Measurements from ENCODE around the gene SCEL. TPM values are rescaled to one million over a fixed set of nuclear protein-coding genes. Genes with fewer than 3 reads are reported as not detected.

SCEL gene
- total RNA-seq, 1 donor from 2014 or later: not detected

GRCh38 chr13:77693449-77693940 is 158.0 kb downstream of the SCEL start:
- H3K4me1 Mint-ChIP-seq (ENCODE audit: unreplicated experiment): no peaks in the 10 kb centered on the region
- no peaks in the 10 kb centered on the region for H3K27me3 Mint-ChIP-seq (ENCODE audit: unreplicated experiment)
- no peaks in the 10 kb centered on the region for H3K9me3 Mint-ChIP-seq (ENCODE audit: unreplicated experiment)
- no peak for TF ChIP-seq CTCF (IDR thresholded peaks at IDR 0.05; ENCODE audit: unreplicated experiment)
- DNase-seq (ENCODE audit: low spot score): no peak
- H3K36me3 Mint-ChIP-seq (ENCODE audit: low read depth, unreplicated experiment): no peaks in the 10 kb centered on the region
- H3K4me3 Mint-ChIP-seq (ENCODE audit: unreplicated experiment): no peak overlapping the region
- H3K27ac Mint-ChIP-seq (ENCODE audit: unreplicated experiment): no peak overlapping the region

Other genes starting within 250 kb of the SCEL start
- gene MYCBP2, start 208.6 kb upstream of the SCEL start, total RNA-seq (ENCODE audit: unreplicated experiment): 94.7 TPM
- 7.4 TPM for gene SLAIN1, start 162.0 kb downstream of the SCEL start, total RNA-seq (ENCODE audit: unreplicated experiment)